Testis (tissue), 2 donors: Measurements from ENCODE around the gene SHROOM2.
"Not testable (repeated sequence)": the region's sequence is repeated elsewhere in the genome, so short reads cannot be mapped to it uniquely, and the experiment has no call there.

Source experiments
- POLR2A ChIP-seq: fragments of 450-650 bp; IDR thresholded peaks from one replicate; pipeline ENCODE4 v1.6.1; 2017; ENCODE audit warnings: antibody characterized with exemption, mild to moderate bottlenecking, moderate library complexity
- TF ChIP-seq, protein P1 (sequence below), 3 experiments: fragments of 450-650 bp in 2 of 3; fragments of 200-600 bp in 1 of 3; sonication (generic) in 1 of 3; IDR thresholded peaks; one replicate each; pipeline ENCODE4 v1.5.1; 2016 to 2019; ENCODE audit warnings: antibody characterized with exemption in 3 of 3, mild to moderate bottlenecking in 2 of 3, moderate library complexity in 1 of 3

DNA sequence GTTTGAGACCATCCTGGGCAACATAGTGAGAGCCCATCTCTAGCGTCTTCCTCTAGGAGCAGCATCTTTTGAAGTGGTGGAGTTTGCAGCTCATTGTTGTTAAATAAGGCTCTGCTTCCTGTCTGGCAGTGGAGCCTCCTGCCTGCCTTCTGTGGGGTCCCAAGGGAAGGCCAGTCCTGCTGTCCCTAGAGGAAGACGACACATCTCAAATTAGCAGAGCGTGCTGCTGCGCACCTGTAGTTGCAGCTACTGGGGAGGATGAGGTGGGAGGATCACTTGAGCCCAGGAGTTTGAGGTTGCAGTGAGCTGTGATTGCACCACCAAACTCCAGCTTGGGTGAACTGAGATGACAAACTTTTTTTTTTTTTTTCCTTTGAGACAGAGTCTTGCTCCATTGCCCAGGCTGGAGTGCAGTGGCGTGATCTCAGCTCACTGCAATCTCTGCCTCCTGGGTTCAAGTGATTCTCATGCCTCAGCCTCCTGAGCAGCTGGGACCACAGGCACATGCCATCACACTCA, 17.8 kb upstream of the SHROOM2 start:
- TF ChIP-seq, protein P1, sequence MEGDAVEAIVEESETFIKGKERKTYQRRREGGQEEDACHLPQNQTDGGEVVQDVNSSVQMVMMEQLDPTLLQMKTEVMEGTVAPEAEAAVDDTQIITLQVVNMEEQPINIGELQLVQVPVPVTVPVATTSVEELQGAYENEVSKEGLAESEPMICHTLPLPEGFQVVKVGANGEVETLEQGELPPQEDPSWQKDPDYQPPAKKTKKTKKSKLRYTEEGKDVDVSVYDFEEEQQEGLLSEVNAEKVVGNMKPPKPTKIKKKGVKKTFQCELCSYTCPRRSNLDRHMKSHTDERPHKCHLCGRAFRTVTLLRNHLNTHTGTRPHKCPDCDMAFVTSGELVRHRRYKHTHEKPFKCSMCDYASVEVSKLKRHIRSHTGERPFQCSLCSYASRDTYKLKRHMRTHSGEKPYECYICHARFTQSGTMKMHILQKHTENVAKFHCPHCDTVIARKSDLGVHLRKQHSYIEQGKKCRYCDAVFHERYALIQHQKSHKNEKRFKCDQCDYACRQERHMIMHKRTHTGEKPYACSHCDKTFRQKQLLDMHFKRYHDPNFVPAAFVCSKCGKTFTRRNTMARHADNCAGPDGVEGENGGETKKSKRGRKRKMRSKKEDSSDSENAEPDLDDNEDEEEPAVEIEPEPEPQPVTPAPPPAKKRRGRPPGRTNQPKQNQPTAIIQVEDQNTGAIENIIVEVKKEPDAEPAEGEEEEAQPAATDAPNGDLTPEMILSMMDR (IDR thresholded peaks at IDR 0.05): not testable (repeated sequence)
- TF ChIP-seq POLR2A: not testable (repeated sequence)
